Mucosa of stomach (tissue), 1 donor: ENCODE data around the gene XDH.

ENCODE experiments used
- H3K27me3 ChIP-seq: one replicate; pipeline ENCODE4 v1.7.0; 2013; ENCODE audit warnings: mild to moderate bottlenecking, low read length; ENCODE audit not compliant: control insufficient read depth, insufficient read depth
- H3K36me3 ChIP-seq: one replicate; pipeline ENCODE4 v1.7.0; 2013; ENCODE audit warnings: low read length; ENCODE audit not compliant: control insufficient read depth, insufficient read depth
- H3K4me1 ChIP-seq: one replicate; pipeline ENCODE4 v1.7.0; 2013; ENCODE audit warnings: mild to moderate bottlenecking, low read length; ENCODE audit not compliant: control insufficient read depth, insufficient read depth
- H3K4me3 ChIP-seq: one replicate; pipeline ENCODE4 v1.7.0; 2013; ENCODE audit warnings: low read length
- H3K9ac ChIP-seq: one replicate; pipeline ENCODE4 v1.7.0; 2013; ENCODE audit warnings: mild to moderate bottlenecking, low read length, moderate library complexity
- H3K9me3 ChIP-seq: one replicate; pipeline ENCODE4 v1.7.0; 2013; ENCODE audit warnings: mild to moderate bottlenecking, low read length, moderate library complexity; ENCODE audit not compliant: control insufficient read depth
- donor health status: Pancreatic carcinoma.

Gene XDH

GRCh38 chr2:31319406-31320175 lies 95.0 kb downstream of the XDH start:
- no peaks in the 10 kb centered on the region for H3K9me3 ChIP-seq
- H3K4me1 ChIP-seq: peaks cover 7% of the 10 kb centered on the region

GRCh38 chr2:31318361-31319336 lies 95.9 kb downstream of the XDH start:
- Histone ChIP-seq H3K4me1 (peaks cover 7% of the 10 kb centered on the region), H3K27me3 (no peaks in the 10 kb centered on the region), H3K9ac (no peak overlapping the region), H3K4me3 (no peak overlapping the region), H3K9me3 (no peaks in the 10 kb centered on the region), H3K36me3 (no peaks in the 10 kb centered on the region)

More at GRCh38 chr2:31319406-31320175, 95.0 kb downstream of the XDH start:
- no peaks in the 10 kb centered on the region for H3K27me3 ChIP-seq
- no peaks in the 10 kb centered on the region for H3K36me3 ChIP-seq
- H3K9ac ChIP-seq: no peak overlapping the region
- no peak overlapping the region for H3K4me3 ChIP-seq

- Histone ChIP-seq H3K27me3 (no peaks in the 10 kb centered on the region), H3K9ac (no peak overlapping the region), H3K4me3 (no peak overlapping the region), H3K4me1 (peaks cover 7% of the 10 kb centered on the region), H3K9me3 (no peaks in the 10 kb centered on the region), H3K36me3 (no peaks in the 10 kb centered on the region)
Observed at GRCh38 chr2:31317396-31317795, 97.1 kb downstream of the XDH start.

GRCh38 chr2:31314761-31315160 lies 99.8 kb downstream of the XDH start:
- peaks cover 7% of the 10 kb centered on the region for H3K4me1 ChIP-seq
- H3K9me3 ChIP-seq: no peaks in the 10 kb centered on the region
- no peak overlapping the region for H3K9ac ChIP-seq
- no peak overlapping the region for H3K4me3 ChIP-seq
- H3K36me3 ChIP-seq: no peaks in the 10 kb centered on the region
- H3K27me3 ChIP-seq: no peaks in the 10 kb centered on the region

- Histone ChIP-seq H3K9ac (no peak overlapping the region), H3K27me3 (no peaks in the 10 kb centered on the region), H3K36me3 (no peaks in the 10 kb centered on the region), H3K4me1 (no peaks in the 10 kb centered on the region), H3K4me3 (no peak overlapping the region), H3K9me3 (no peaks in the 10 kb centered on the region)
Observed at GRCh38 chr2:31312898-31313297, 101.6 kb downstream of the XDH start.

- no peaks in the 10 kb centered on the region for H3K4me1 ChIP-seq
- no peak overlapping the region for H3K4me3 ChIP-seq
- no peaks in the 10 kb centered on the region for H3K27me3 ChIP-seq
- H3K36me3 ChIP-seq: no peaks in the 10 kb centered on the region
- no peaks in the 10 kb centered on the region for H3K9me3 ChIP-seq
- H3K9ac ChIP-seq: no peak overlapping the region
Observed at GRCh38 chr2:31304816-31305215, 109.7 kb downstream of the XDH start.

- H3K4me3 ChIP-seq: no peak overlapping the region
- no peaks in the 10 kb centered on the region for H3K36me3 ChIP-seq
- no peaks in the 10 kb centered on the region for H3K27me3 ChIP-seq
- no peaks in the 10 kb centered on the region for H3K4me1 ChIP-seq
- H3K9me3 ChIP-seq: no peaks in the 10 kb centered on the region
- H3K9ac ChIP-seq: no peak overlapping the region
Observed at GRCh38 chr2:31302940-31303563, 111.5 kb downstream of the XDH start.

- Histone ChIP-seq H3K36me3 (no peaks in the 10 kb centered on the region), H3K4me3 (no peak overlapping the region), H3K9ac (no peak overlapping the region), H3K4me1 (no peaks in the 10 kb centered on the region), H3K9me3 (no peaks in the 10 kb centered on the region), H3K27me3 (no peaks in the 10 kb centered on the region)
Observed at GRCh38 chr2:31300309-31300708, 114.2 kb downstream of the XDH start.

- H3K27me3 ChIP-seq: no peaks in the 10 kb centered on the region
- no peaks in the 10 kb centered on the region for H3K4me1 ChIP-seq
- H3K9me3 ChIP-seq: no peaks in the 10 kb centered on the region
- no peaks in the 10 kb centered on the region for H3K36me3 ChIP-seq
- H3K4me3 ChIP-seq: no peak overlapping the region
- no peak overlapping the region for H3K9ac ChIP-seq
Observed at GRCh38 chr2:31299547-31299946, 115.0 kb downstream of the XDH start.

- Histone ChIP-seq H3K4me3 (no peak overlapping the region), H3K27me3 (no peaks in the 10 kb centered on the region), H3K9me3 (no peaks in the 10 kb centered on the region), H3K36me3 (no peaks in the 10 kb centered on the region), H3K9ac (no peak overlapping the region), H3K4me1 (no peaks in the 10 kb centered on the region)
Observed at GRCh38 chr2:31297751-31298150, 116.8 kb downstream of the XDH start.

- Histone ChIP-seq H3K9me3 (no peaks in the 10 kb centered on the region), H3K36me3 (no peaks in the 10 kb centered on the region), H3K4me3 (no peak overlapping the region), H3K4me1 (no peaks in the 10 kb centered on the region), H3K9ac (no peak overlapping the region), H3K27me3 (no peaks in the 10 kb centered on the region)
Observed at GRCh38 chr2:31296641-31297287, 117.8 kb downstream of the XDH start.
